Measurements from ENCODE around the gene FEN1. TPM values are rescaled to one million over a fixed set of nuclear protein-coding genes. Genes with fewer than 3 reads are reported as not detected.

The FEN1 gene
- total RNA-seq, 1 donor from 2014 or later: 19.8 TPM

- DNase-seq (ENCODE audit: extremely low spot score, unreplicated experiment): no peak
- no peaks in the 10 kb centered on the region for H3K27me3 Mint-ChIP-seq (ENCODE audit: unreplicated experiment)
- H3K9me3 Mint-ChIP-seq (ENCODE audit: unreplicated experiment): no peaks in the 10 kb centered on the region
- no peak overlapping the region for H3K27ac Mint-ChIP-seq (ENCODE audit: unreplicated experiment)
- H3K4me3 Mint-ChIP-seq (ENCODE audit: unreplicated experiment): no peak overlapping the region
- H3K36me3 Mint-ChIP-seq (ENCODE audit: unreplicated experiment): peaks cover 2% of the 10 kb centered on the region
- peaks cover 27% of the 10 kb centered on the region for H3K4me1 Mint-ChIP-seq (ENCODE audit: unreplicated experiment)
- TF ChIP-seq CTCF (IDR thresholded peaks at IDR 0.05): no peak
Measured at GRCh38 chr11:61795459-61795858, 2.7 kb downstream of the FEN1 start.

- Mint-ChIP-seq H3K4me3 (ENCODE audit: unreplicated experiment) (no peak overlapping the region), H3K36me3 (ENCODE audit: unreplicated experiment) (peaks cover 3% of the 10 kb centered on the region), H3K9me3 (ENCODE audit: unreplicated experiment) (no peaks in the 10 kb centered on the region), H3K27me3 (ENCODE audit: unreplicated experiment) (no peaks in the 10 kb centered on the region), H3K4me1 (ENCODE audit: unreplicated experiment) (peaks cover 27% of the 10 kb centered on the region), H3K27ac (ENCODE audit: unreplicated experiment) (no peak overlapping the region)
- TF ChIP-seq CTCF (IDR thresholded peaks at IDR 0.05): no peak
- DNase-seq (ENCODE audit: extremely low spot score, unreplicated experiment): no peak
Measured at GRCh38 chr11:61795876-61796526, 3.3 kb downstream of the FEN1 start.

GRCh38 chr11:61797263-61797944 lies 4.7 kb downstream of the FEN1 start:
- Mint-ChIP-seq H3K27me3 (ENCODE audit: unreplicated experiment) (no peaks in the 10 kb centered on the region), H3K4me1 (ENCODE audit: unreplicated experiment) (peaks cover 21% of the 10 kb centered on the region), H3K27ac (ENCODE audit: unreplicated experiment) (peak overlapping the region; percentile 74), H3K4me3 (ENCODE audit: unreplicated experiment) (no peak overlapping the region), H3K9me3 (ENCODE audit: unreplicated experiment) (no peaks in the 10 kb centered on the region), H3K36me3 (ENCODE audit: unreplicated experiment) (peaks cover 3% of the 10 kb centered on the region)
- TF ChIP-seq CTCF (IDR thresholded peaks at IDR 0.05): peak; percentile 89
- peak; percentile 87 for DNase-seq (ENCODE audit: extremely low spot score, unreplicated experiment)

- no peak for DNase-seq (ENCODE audit: extremely low spot score, unreplicated experiment)
- Mint-ChIP-seq H3K27ac (ENCODE audit: unreplicated experiment) (peak overlapping the region; percentile 5), H3K36me3 (ENCODE audit: unreplicated experiment) (peaks cover 9% of the 10 kb centered on the region), H3K4me3 (ENCODE audit: unreplicated experiment) (no peak overlapping the region), H3K4me1 (ENCODE audit: unreplicated experiment) (peaks cover 14% of the 10 kb centered on the region), H3K9me3 (ENCODE audit: unreplicated experiment) (no peaks in the 10 kb centered on the region), H3K27me3 (ENCODE audit: unreplicated experiment) (no peaks in the 10 kb centered on the region)
- no peak for TF ChIP-seq CTCF (IDR thresholded peaks at IDR 0.05)
Measured at GRCh38 chr11:61799665-61800284, 7.1 kb downstream of the FEN1 start.
